ENCODE measurements around the gene SNRNP35.
"Not testable (repeated sequence)": the region's sequence is repeated elsewhere in the genome, so short reads cannot be mapped to it uniquely, and the experiment has no call there.

The SNRNP35 gene

DNA sequence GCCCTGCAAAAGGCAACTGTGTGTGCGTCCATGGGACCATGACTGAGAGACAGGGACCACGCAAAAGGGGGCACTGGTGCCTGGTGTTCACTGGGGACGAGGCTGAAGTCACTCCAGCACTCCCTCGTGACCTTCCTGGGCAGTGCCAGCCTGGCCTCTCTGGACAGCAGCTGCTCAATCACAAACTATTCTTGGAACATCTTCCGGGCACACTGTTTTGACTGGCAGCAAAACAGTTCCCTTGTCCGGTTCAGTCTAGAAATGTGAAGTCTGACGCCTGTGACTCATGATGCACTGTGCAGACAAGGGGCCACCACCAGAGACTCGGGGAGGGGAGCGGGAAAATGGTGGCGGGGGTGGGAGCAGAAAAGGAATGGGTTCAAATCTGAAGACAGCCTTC lies 20.8 kb downstream of the SNRNP35 start:
- no peak overlapping the region for H3K27ac ChIP-seq
- TF ChIP-seq, protein P1, sequence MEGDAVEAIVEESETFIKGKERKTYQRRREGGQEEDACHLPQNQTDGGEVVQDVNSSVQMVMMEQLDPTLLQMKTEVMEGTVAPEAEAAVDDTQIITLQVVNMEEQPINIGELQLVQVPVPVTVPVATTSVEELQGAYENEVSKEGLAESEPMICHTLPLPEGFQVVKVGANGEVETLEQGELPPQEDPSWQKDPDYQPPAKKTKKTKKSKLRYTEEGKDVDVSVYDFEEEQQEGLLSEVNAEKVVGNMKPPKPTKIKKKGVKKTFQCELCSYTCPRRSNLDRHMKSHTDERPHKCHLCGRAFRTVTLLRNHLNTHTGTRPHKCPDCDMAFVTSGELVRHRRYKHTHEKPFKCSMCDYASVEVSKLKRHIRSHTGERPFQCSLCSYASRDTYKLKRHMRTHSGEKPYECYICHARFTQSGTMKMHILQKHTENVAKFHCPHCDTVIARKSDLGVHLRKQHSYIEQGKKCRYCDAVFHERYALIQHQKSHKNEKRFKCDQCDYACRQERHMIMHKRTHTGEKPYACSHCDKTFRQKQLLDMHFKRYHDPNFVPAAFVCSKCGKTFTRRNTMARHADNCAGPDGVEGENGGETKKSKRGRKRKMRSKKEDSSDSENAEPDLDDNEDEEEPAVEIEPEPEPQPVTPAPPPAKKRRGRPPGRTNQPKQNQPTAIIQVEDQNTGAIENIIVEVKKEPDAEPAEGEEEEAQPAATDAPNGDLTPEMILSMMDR (IDR thresholded peaks at IDR 0.05): no peak
- no peak for TF ChIP-seq ZFX (IDR thresholded peaks at IDR 0.05; ENCODE audit: borderline replicate concordance)

DNA sequence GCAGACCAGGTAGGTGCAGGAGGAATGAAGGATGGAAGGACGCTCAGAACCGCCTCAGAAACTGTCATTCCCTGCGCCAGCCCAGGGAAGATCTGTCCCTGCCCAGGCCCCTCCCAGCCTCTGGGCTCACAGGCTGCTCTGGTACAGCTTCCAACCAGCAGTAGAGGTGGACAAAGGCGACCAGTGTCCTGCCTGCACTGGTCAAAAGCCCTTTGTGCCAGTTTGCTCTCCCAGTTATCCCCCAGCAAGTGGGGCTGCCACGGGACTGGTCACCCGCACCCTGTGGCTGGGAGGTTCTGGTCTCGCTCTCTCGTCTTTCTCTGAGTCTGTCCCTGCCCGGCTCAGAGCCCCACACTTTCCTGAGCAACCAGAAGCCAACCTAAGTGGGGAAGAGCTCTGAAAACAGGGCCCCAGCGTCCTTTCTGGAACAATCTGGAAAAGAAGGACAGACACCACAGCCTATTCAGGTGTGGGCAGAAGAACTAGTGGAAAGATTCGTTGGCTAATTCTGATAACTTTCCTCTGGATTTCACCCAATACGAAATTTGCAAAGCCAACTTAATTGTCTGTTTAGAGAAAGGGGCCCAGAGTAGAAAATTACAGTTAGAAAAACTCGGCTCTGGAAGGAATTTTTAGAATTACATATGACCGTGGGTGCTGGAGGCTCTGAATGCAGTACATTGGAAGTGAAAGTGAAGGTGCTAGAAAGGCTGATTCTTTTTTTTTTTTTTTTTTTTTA lies 21.7 kb downstream of the SNRNP35 start:
- no peak overlapping the region for H3K27ac ChIP-seq
- TF ChIP-seq, protein P1 (IDR thresholded peaks at IDR 0.05): no peak
- TF ChIP-seq ZFX (IDR thresholded peaks at IDR 0.05; ENCODE audit: borderline replicate concordance): no peak

DNA sequence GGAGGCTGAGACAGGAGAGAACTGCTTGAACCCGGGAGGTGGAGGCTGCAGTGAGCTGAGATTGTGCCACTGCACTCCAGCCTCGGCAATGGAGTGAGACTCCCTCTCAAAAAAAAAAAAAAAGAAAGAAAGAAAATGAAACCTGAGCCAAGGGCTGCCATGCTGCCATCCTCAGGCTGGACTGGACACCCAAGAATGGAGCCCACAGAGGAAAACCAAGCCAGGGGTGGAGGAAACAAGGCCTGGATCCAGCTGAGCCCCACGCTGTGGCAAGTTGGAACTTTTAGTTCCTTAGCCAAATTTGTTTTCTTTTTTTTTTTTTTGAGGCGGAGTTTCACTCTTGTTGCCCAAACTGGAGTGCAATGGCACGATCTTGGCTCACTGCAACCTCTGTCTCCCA lies 23.3 kb downstream of the SNRNP35 start:
- not testable (repeated sequence) for H3K27ac ChIP-seq

DNA sequence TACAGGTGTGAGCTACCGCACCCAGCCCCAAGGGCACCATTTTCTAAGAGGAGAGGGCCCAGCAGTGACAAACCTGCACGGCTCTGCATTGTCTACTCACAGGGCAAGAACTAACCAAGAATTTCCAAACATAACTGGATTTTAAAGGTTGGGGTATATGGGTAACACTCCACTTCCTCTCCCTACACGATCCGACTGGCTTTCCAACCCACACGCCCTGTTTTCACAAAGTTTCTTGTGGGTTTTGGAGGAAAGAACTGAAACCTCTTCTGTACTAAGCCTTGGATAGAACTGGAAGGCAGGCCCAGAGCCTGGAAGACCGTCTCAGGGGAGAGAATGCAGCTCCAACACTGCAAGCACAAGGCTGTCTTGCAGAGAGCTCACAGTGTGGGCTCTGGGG lies 24.9 kb downstream of the SNRNP35 start:
- no peak overlapping the region for H3K27ac ChIP-seq
- no peak for TF ChIP-seq ZFX (IDR thresholded peaks at IDR 0.05; ENCODE audit: borderline replicate concordance)
- TF ChIP-seq, protein P1 (IDR thresholded peaks at IDR 0.05): no peak

DNA sequence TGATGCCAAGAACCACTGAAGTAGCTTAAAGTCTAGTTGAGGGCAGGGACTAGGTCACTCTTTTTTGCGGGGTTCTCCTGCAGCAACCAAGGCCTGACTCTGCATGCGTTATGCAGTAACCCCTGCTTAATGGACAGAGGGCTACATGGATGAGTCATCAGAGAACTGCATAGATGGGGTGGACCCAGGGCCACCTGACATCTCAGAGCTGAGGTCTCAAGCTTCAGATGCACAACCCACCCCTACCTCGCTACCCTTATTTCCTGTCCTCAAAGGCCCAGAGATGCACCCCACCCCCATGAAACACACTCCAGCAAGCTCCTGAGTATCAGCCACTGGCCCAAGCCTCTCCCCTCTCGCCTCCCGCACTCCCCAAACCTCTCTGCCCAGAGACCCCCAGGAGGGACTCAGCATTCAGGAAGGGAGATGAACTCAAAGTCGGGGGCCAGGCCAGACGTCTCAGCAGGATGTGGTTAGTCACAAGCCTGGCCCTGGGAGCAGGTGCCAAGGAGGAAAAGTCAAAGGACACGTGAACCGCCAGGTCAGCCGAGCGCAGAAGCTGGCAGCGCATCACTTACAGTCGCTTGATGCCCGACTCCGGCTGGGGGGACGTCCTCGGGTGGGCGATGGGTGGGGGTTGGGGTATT lies 25.8 kb downstream of the SNRNP35 start:
- TF ChIP-seq, protein P1 (IDR thresholded peaks at IDR 0.05): no peak
- no peak for TF ChIP-seq ZFX (IDR thresholded peaks at IDR 0.05; ENCODE audit: borderline replicate concordance)
- no peak overlapping the region for H3K27ac ChIP-seq

DNA sequence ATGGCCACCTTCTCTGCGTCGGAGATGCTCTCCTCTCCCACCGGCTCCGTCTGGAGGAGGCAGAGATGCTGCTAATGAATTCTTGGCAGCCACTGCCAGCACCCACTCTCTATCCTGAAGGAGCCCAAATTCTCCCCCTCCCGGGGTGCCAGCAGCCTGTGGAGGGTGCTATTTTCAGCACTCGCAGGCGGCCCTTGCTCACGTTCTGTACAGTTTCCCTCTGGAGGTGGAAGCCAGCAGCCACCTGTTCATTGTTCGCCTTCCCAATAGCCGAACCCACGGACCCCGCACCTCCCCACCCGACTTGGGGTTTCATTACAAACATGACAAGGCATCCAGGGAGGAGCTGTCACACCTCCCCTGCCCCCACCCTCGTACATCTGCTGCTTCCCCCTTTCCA lies 27.8 kb downstream of the SNRNP35 start:
- TF ChIP-seq, protein P1 (IDR thresholded peaks at IDR 0.05): no peak
- no peak for TF ChIP-seq ZFX (IDR thresholded peaks at IDR 0.05; ENCODE audit: borderline replicate concordance)
- H3K27ac ChIP-seq: no peak overlapping the region

DNA sequence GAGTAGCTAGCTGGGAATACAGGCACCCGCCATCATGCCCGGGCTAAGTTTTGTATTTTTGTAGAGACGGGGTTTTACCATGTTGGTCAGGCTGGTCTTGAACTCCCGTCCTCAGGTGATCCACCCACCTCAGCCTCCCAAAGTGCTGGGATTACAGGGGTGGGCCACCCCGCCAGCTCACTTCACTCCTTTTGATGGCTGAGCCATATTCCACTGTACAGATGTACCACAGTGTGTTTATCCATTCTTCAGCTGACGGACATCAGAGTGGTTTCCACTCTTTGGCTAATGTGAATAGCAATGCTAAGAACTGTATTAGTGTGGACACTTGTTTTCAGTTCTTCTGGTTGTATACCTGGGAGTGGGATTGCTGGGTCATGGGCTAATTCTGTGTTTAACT lies 29.5 kb downstream of the SNRNP35 start:
- TF ChIP-seq, protein P1 (IDR thresholded peaks at IDR 0.05): no peak
- no peak for TF ChIP-seq ZFX (IDR thresholded peaks at IDR 0.05; ENCODE audit: borderline replicate concordance)
- H3K27ac ChIP-seq: no peak overlapping the region
